ENCODE measurements around the gene NAGLU.

The NAGLU gene

GRCh38 chr17:42520540-42520951 is 15.5 kb upstream of the NAGLU start:
- TF ChIP-seq REST (IDR thresholded peaks at IDR 0.05; ENCODE audit: insufficient read depth in 1 of 2, low read depth in 2 of 2, low read length in 2 of 2): no peak

GRCh38 chr17:42521036-42521435 is 15.0 kb upstream of the NAGLU start:
- no peak for TF ChIP-seq TAF1 (IDR thresholded peaks at IDR 0.05; ENCODE audit: borderline replicate concordance, insufficient read depth, low read length)
- no peak for TF ChIP-seq POLR2AphosphoS5 (IDR thresholded peaks at IDR 0.05; ENCODE audit: low read depth, low read length)
- no peak for TF ChIP-seq FOXP2 (optimal IDR thresholded peaks at IDR 0.05; ENCODE audit: borderline replicate concordance, extremely low read depth, extremely low read length, insufficient read depth)
- TF ChIP-seq SIN3A (IDR thresholded peaks at IDR 0.05; ENCODE audit: borderline replicate concordance, insufficient read depth, low read length): no peak

GRCh38 chr17:42521666-42522262 is 14.3 kb upstream of the NAGLU start:
- no peak for TF ChIP-seq FOXP2 (optimal IDR thresholded peaks at IDR 0.05; ENCODE audit: borderline replicate concordance, extremely low read depth, extremely low read length, insufficient read depth)

- no peak for TF ChIP-seq TAF1 (IDR thresholded peaks at IDR 0.05; ENCODE audit: borderline replicate concordance, insufficient read depth, low read length)
- no peak for TF ChIP-seq POLR2AphosphoS5 (IDR thresholded peaks at IDR 0.05; ENCODE audit: low read depth, low read length)
- no peak for TF ChIP-seq SIN3A (IDR thresholded peaks at IDR 0.05; ENCODE audit: borderline replicate concordance, insufficient read depth, low read length)
- TF ChIP-seq FOXP2 (optimal IDR thresholded peaks at IDR 0.05; ENCODE audit: borderline replicate concordance, extremely low read depth, extremely low read length, insufficient read depth): no peak
These were observed 13.7 kb upstream of the NAGLU start for GRCh38 chr17:42522263-42522790.

GRCh38 chr17:42522798-42523278 is 13.2 kb upstream of the NAGLU start:
- TF ChIP-seq POLR2AphosphoS5 (IDR thresholded peaks at IDR 0.05; ENCODE audit: low read depth, low read length) (no peak), REST (IDR thresholded peaks at IDR 0.05; ENCODE audit: insufficient read depth in 1 of 2, low read depth in 2 of 2, low read length in 2 of 2) (no peak), FOXP2 (optimal IDR thresholded peaks at IDR 0.05; ENCODE audit: borderline replicate concordance, extremely low read depth, extremely low read length, insufficient read depth) (no peak), TAF1 (IDR thresholded peaks at IDR 0.05; ENCODE audit: borderline replicate concordance, insufficient read depth, low read length) (no peak), SIN3A (IDR thresholded peaks at IDR 0.05; ENCODE audit: borderline replicate concordance, insufficient read depth, low read length) (no peak)

- TF ChIP-seq SIN3A (IDR thresholded peaks at IDR 0.05; ENCODE audit: borderline replicate concordance, insufficient read depth, low read length) (no peak), TAF1 (IDR thresholded peaks at IDR 0.05; ENCODE audit: borderline replicate concordance, insufficient read depth, low read length) (no peak), REST (IDR thresholded peaks at IDR 0.05; ENCODE audit: insufficient read depth in 1 of 2, low read depth in 2 of 2, low read length in 2 of 2) (no peak), POLR2AphosphoS5 (IDR thresholded peaks at IDR 0.05; ENCODE audit: low read depth, low read length) (no peak), FOXP2 (optimal IDR thresholded peaks at IDR 0.05; ENCODE audit: borderline replicate concordance, extremely low read depth, extremely low read length, insufficient read depth) (no peak)
These were observed 10.8 kb upstream of the NAGLU start for GRCh38 chr17:42525221-42525620.

Measured in PFSK-1 (cell line).